HepG2 (cell line): ENCODE measurements around the gene BCO1. TPM values are rescaled to one million over a fixed set of nuclear protein-coding genes. Genes with fewer than 3 reads are reported as not detected.

Source experiments
- ELF1 ChIP-seq: sonication (generic); formaldehyde crosslinking; IDR thresholded peaks from 2 replicates; pipeline ENCODE4 v1.4.0; 2020; ENCODE audit warnings: missing genetic modification reagents
- GMEB2 ChIP-seq: IDR thresholded peaks from 2 replicates; pipeline ENCODE4 v1.6.1; 2016; ENCODE audit warnings: missing biosample characterization, missing genetic modification reagents, low read depth
- HHEX ChIP-seq: IDR thresholded peaks from 2 replicates; pipeline ENCODE4 v1.6.1; 2016; ENCODE audit warnings: control low read depth
- HOMEZ ChIP-seq: IDR thresholded peaks from 2 replicates; pipeline ENCODE4 v1.6.1; 2016; ENCODE audit warnings: low read depth
- MATR3 ChIP-seq: sonication (generic); formaldehyde crosslinking; IDR thresholded peaks from 2 replicates; pipeline ENCODE4 v1.4.0; 2020; ENCODE audit warnings: missing genetic modification reagents
- MNT ChIP-seq: fragments of 450-650 bp; IDR thresholded peaks from 2 replicates; pipeline ENCODE4 v1.6.1; 2016
- NFE2L2 ChIP-seq: fragments of 150-350 bp; IDR thresholded peaks from 2 replicates; pipeline ENCODE4 v1.6.1; 2014; ENCODE audit warnings: low read length
- PCBP2 ChIP-seq: fragments of 200-400 bp; formaldehyde crosslinking; optimal IDR thresholded peaks from 2 replicates; pipeline ENCODE3; 2018; ENCODE audit warnings: low read length, low read depth; ENCODE audit not compliant: poor library complexity, severe bottlenecking
- SMYD3 ChIP-seq: sonication (generic); formaldehyde crosslinking; IDR thresholded peaks from 2 replicates; pipeline ENCODE4 v1.8.1; 2023; ENCODE audit warnings: mild to moderate bottlenecking, missing genetic modification reagents
- SOX6 ChIP-seq, 2 experiments: fragments of 450-650 bp in 1 of 2; sonication (generic) in 1 of 2; formaldehyde crosslinking in 1 of 2; IDR thresholded peaks; 2 replicates each; pipeline versions ENCODE4 v1.4.0 to v1.6.1; 2017 to 2020; ENCODE audit warnings: antibody characterized with exemption in 1 of 2, mild to moderate bottlenecking in 1 of 2, missing genetic modification reagents in 1 of 2
- TOPORS ChIP-seq: sonication (generic); formaldehyde crosslinking; IDR thresholded peaks from 2 replicates; pipeline ENCODE4 v1.8.0; 2023; ENCODE audit warnings: mild to moderate bottlenecking, missing genetic modification reagents
- YEATS2 ChIP-seq: sonication (generic); formaldehyde crosslinking; IDR thresholded peaks from 2 replicates; pipeline ENCODE4 v1.4.0; 2020; ENCODE audit warnings: missing genetic modification reagents, borderline replicate concordance
- ZFP41 ChIP-seq: sonication (generic); formaldehyde crosslinking; IDR thresholded peaks from 2 replicates; pipeline ENCODE4 v1.4.0; 2020; ENCODE audit warnings: mild to moderate bottlenecking, missing genetic modification reagents, borderline replicate concordance
- ZMAT5 ChIP-seq: sonication (generic); formaldehyde crosslinking; IDR thresholded peaks from 2 replicates; pipeline ENCODE4 v1.5.0; 2020; ENCODE audit warnings: mild to moderate bottlenecking, low read depth, missing genetic modification reagents, borderline replicate concordance
- ZNF660 ChIP-seq: sonication (generic); formaldehyde crosslinking; IDR thresholded peaks from 2 replicates; pipeline ENCODE4 v1.5.1; 2020; ENCODE audit warnings: mild to moderate bottlenecking, low read depth, missing genetic modification reagents, borderline replicate concordance
- ZSCAN22 ChIP-seq: sonication (generic); formaldehyde crosslinking; IDR thresholded peaks from 2 replicates; pipeline ENCODE4 v1.4.0; 2020; ENCODE audit warnings: mild to moderate bottlenecking, missing genetic modification reagents
- polyA plus RNA-seq, 8 experiments: library from polyadenylated mRNA; depleted of rRNA in 3 of 8; stranded (reverse) in 7 of 8; unstranded in 1 of 8; fragments of >200 nt; fragmentation: Illumina TruSeq in 4 of 8; extraction: Trizol in 4 of 8; gene quantifications; 2 replicates each; pipeline versions ENCODE4 v1.2.1 to v1.2.3, GENCODE V29; 2011 to 2016; ENCODE audit warnings: low read depth in 4 of 8, missing spikeins in 1 of 8, mixed read lengths in 1 of 8; ENCODE audit not compliant: insufficient read depth in 1 of 8
- total RNA-seq, 5 experiments: library from RNA; depleted of rRNA; stranded (reverse); fragments of >200 nt; fragmentation: Illumina TruSeq; extraction: Trizol; gene quantifications; 2 replicates each; pipeline ENCODE4 v1.2.3, GENCODE V29; 2016; ENCODE audit warnings: low read depth in 1 of 5
- TF ChIP-seq, protein P1 (sequence below): sonication (generic); formaldehyde crosslinking; IDR thresholded peaks from 2 replicates; pipeline ENCODE4 v1.4.0; 2020; ENCODE audit warnings: missing genetic modification reagents, mild to moderate bottlenecking, borderline replicate concordance
- TF ChIP-seq, protein P2 (sequence below): sonication (generic); formaldehyde crosslinking; IDR thresholded peaks from 2 replicates; pipeline ENCODE4 v1.4.0; 2020; ENCODE audit warnings: missing genetic modification reagents
- TF ChIP-seq, protein P3 (sequence below): sonication (generic); formaldehyde crosslinking; IDR thresholded peaks from 2 replicates; pipeline ENCODE4 v1.5.1; 2020; ENCODE audit warnings: mild to moderate bottlenecking, moderate library complexity, missing genetic modification reagents

Gene BCO1
- total and polyA plus RNA-seq, 2 of the 13 experiments (the other 11 are each of a cell fraction or from before 2014, with no cell fraction given) = 0.11 TPM; not detected in 1

GRCh38 chr16:81238296-81239011 is at the start of gene BCO1 (continued):
- TF ChIP-seq MNT (no peak), PCBP2 (peak; percentile 31), ELF1 (CRISPR knock-in tag) (no peak), MATR3 (no peak), ZSCAN22 (CRISPR knock-in tag) (no peak), NFE2L2 (no peak), GMEB2 (CRISPR knock-in tag) (no peak), SOX6 (IDR thresholded peaks at IDR 0.05) (no peak), SOX6 (CRISPR knock-in tag; IDR thresholded peaks at IDR 0.05) (peak; percentile 49; the same call in 1 of the 2 replicates), ZNF660 (CRISPR knock-in tag) (no peak), YEATS2 (CRISPR knock-in tag) (no peak), HOMEZ (CRISPR knock-in tag) (no peak), TOPORS (CRISPR knock-in tag) (no peak), SMYD3 (CRISPR knock-in tag) (no peak), HHEX (CRISPR knock-in tag) (no peak), ZMAT5 (no peak), ZFP41 (no peak)
- TF ChIP-seq, protein P1, sequence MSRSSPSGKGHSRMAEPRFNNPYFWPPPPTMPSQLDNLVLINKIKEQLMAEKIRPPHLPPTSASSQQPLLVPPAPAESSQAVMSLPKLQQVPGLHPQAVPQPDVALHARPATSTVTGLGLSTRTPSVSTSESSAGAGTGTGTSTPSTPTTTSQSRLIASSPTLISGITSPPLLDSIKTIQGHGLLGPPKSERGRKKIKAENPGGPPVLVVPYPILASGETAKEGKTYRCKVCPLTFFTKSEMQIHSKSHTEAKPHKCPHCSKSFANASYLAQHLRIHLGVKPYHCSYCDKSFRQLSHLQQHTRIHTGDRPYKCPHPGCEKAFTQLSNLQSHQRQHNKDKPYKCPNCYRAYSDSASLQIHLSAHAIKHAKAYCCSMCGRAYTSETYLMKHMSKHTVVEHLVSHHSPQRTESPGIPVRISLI (CRISPR knock-in tag) = peak; percentile 71
- TF ChIP-seq, protein P2, sequence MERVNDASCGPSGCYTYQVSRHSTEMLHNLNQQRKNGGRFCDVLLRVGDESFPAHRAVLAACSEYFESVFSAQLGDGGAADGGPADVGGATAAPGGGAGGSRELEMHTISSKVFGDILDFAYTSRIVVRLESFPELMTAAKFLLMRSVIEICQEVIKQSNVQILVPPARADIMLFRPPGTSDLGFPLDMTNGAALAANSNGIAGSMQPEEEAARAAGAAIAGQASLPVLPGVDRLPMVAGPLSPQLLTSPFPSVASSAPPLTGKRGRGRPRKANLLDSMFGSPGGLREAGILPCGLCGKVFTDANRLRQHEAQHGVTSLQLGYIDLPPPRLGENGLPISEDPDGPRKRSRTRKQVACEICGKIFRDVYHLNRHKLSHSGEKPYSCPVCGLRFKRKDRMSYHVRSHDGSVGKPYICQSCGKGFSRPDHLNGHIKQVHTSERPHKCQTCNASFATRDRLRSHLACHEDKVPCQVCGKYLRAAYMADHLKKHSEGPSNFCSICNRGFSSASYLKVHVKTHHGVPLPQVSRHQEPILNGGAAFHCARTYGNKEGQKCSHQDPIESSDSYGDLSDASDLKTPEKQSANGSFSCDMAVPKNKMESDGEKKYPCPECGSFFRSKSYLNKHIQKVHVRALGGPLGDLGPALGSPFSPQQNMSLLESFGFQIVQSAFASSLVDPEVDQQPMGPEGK (CRISPR knock-in tag) = no peak
- TF ChIP-seq, protein P3, sequence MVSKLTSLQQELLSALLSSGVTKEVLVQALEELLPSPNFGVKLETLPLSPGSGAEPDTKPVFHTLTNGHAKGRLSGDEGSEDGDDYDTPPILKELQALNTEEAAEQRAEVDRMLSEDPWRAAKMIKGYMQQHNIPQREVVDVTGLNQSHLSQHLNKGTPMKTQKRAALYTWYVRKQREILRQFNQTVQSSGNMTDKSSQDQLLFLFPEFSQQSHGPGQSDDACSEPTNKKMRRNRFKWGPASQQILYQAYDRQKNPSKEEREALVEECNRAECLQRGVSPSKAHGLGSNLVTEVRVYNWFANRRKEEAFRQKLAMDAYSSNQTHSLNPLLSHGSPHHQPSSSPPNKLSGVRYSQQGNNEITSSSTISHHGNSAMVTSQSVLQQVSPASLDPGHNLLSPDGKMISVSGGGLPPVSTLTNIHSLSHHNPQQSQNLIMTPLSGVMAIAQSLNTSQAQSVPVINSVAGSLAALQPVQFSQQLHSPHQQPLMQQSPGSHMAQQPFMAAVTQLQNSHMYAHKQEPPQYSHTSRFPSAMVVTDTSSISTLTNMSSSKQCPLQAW = 0 out of 2 replicates have a peak, but pooled peaks have one; percentile 21
